ENCODE measurements around the gene MLC1.

GRCh38 chr22:50105208-50106100, 20.2 kb upstream of the MLC1 start:
- TF ChIP-seq, protein P1, sequence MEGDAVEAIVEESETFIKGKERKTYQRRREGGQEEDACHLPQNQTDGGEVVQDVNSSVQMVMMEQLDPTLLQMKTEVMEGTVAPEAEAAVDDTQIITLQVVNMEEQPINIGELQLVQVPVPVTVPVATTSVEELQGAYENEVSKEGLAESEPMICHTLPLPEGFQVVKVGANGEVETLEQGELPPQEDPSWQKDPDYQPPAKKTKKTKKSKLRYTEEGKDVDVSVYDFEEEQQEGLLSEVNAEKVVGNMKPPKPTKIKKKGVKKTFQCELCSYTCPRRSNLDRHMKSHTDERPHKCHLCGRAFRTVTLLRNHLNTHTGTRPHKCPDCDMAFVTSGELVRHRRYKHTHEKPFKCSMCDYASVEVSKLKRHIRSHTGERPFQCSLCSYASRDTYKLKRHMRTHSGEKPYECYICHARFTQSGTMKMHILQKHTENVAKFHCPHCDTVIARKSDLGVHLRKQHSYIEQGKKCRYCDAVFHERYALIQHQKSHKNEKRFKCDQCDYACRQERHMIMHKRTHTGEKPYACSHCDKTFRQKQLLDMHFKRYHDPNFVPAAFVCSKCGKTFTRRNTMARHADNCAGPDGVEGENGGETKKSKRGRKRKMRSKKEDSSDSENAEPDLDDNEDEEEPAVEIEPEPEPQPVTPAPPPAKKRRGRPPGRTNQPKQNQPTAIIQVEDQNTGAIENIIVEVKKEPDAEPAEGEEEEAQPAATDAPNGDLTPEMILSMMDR (conservative IDR thresholded peaks at IDR 0.05; ENCODE audit: low read length), result no peak
- TF ChIP-seq EZH2phosphoT487 (IDR thresholded peaks at IDR 0.05; ENCODE audit: borderline replicate concordance), result no peak
